ENCODE data around the gene VPS51. TPM values are rescaled to one million over a fixed set of nuclear protein-coding genes. Genes with fewer than 3 reads are reported as not detected.

The VPS51 gene
- total RNA-seq, 2 donors from 2014 or later, result 323 to 542 TPM

GRCh38 chr11:65115361-65116082 is 19.5 kb downstream of the VPS51 start:
- no peaks in the 10 kb centered on the region for H3K9me3 ChIP-seq
- intact Hi-C loops (cut with DNase I), result loop anchor here (5.0 to 10.0 kb wide), 3 partner anchors 33 to 261 kb away; partner anchors contain the start of genes ATG2A, CDCA5 and ZFPL1

DNA sequence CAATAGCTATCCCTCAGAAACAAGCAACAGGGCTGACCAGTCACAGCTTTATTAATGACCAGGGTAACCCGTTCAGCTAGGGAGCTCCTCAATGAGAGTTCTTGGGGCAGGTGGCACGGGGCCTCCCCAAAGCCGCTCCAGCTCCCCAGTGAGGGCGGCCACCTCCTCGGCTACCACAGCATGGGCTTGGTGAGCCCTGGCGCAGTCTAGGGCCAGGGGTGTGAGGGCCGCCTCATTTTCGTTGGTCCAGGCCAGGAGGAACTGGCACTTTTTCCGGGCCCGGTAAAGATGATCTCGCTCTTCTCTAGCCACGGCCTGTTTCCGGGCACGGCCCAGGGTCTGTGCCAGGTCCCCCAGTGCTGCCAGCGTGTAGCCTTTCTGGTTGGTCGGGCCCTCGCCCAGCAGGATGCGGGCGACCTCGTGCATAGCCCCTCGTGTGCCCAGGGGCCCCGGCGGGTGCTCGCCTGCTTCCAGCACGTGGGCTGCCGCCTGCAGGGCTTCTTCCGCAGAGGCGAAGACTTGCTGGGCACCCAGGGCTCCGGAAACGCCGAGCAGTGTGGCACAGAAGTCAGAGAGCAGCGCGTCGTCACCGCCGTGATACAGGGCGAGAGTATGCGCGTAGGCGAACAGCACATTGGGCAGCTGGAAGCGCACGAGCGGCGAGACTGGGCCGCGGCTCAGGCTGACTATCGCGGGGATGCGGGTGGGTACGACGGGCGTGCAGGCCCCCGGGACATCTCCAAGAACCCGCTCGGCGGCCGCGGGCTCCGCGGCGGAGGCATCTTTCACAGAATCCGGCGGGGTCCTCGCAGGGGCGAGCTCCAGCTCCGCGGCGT is 20.6 kb downstream of the VPS51 start:
- no peak for DNase-seq (ENCODE audit: low spot score)

More at GRCh38 chr11:65115361-65116082, 19.5 kb downstream of the VPS51 start:
- no peak for TF ChIP-seq POLR2AphosphoS5 (IDR thresholded peaks at IDR 0.05)
- no peak for TF ChIP-seq POLR2A (IDR thresholded peaks at IDR 0.05)
- TF ChIP-seq CTCF (IDR thresholded peaks at IDR 0.05), result no peak
- Histone ChIP-seq H3K36me3 (peaks cover 4 to 10% of the 10 kb centered on the region in 2 donors), H3K27me3 (replicated peaks; ENCODE audit: insufficient read depth) (no peaks in the 10 kb centered on the region), H3K4me3 (no peak overlapping the region), H3K4me1 (replicated peaks) (peaks cover 19% of the 10 kb centered on the region), H3K27ac (no peak overlapping the region)
- DNase-seq (ENCODE audit: low spot score), result no peak
- WGBS, result 86% methylated on average over 16 of the region's 21 CpGs

DNA sequence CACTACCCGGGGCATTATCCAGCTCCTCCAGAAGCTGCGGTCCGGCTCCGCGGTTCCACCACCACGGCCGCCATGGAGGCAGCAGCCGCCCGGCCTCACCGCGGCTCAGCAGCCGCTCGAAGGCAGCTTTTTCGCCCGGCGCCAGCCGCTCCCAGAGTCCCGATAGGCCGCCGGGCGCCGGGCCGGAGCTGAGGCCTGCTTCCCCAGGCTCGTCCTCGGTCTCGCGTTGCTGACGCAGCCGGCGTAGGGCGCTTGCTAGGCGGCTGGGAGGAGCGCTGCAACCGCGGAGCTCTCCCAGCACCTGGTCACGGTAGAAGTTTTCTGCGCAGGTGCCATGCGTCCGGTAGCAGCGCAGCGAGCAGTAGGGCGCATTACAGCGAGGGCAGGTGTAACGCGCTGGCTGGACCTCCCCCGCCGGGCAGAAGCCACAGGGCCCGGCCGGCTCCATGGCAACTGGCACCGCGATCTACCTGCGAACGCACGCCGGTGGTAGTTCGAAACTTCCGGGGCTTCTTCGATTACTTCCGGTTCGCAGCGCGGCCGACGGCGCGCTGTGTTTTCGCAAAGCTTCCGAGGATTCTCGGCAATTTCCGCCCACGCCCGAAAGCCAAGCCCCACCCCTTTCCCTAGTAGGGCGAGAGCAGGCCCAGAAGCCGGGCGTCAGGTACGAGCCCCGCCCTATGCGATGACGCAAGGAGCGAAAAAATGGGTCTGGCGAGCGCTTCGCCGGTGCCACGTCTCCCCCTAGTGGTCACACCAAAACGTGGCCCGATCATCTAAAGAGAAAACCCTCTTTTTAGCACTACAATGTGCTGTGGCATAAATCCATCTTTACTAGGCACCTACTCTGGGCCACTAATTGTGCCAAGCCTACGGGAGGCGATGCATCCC is 21.4 kb downstream of the VPS51 start, which contains the start of gene ZNHIT2:
Gene ZNHIT2 (minus strand): TSS at position 496 of the 891 bp plus-strand sequence. CDS start 48 bp downstream, at position 448.
- no peaks in the 10 kb centered on the region for H3K9me3 ChIP-seq
- H3K27me3 ChIP-seq (replicated peaks; ENCODE audit: insufficient read depth), result no peaks in the 10 kb centered on the region
- under 1% methylated on average over 59 of the region's 89 CpGs for WGBS
- peak; percentile 99 for DNase-seq (ENCODE audit: low spot score)
- H3K36me3 ChIP-seq, result peaks cover 7 to 10% of the 10 kb centered on the region in 2 donors
- peak within 1 kb of the TSS; percentile 81 to 83 for H3K27ac ChIP-seq
- peak within 1 kb of the TSS; percentile 79 to 82 for H3K4me3 ChIP-seq
- peak; percentile 99 for TF ChIP-seq POLR2AphosphoS5 (IDR thresholded peaks at IDR 0.05)
- peak; percentile 92 to 100 (median 98) for TF ChIP-seq CTCF (IDR thresholded peaks at IDR 0.05)
- TF ChIP-seq POLR2A (IDR thresholded peaks at IDR 0.05), result peak; percentile 54
- peaks cover 24% of the 10 kb centered on the region for H3K4me1 ChIP-seq (replicated peaks)
- intact Hi-C loops (cut with DNase I), result loop anchor here (1.0 to 10.0 kb wide), 4 partner anchors 35 to 263 kb away; partner anchors contain the start of genes ATG2A, CDCA5 and ZFPL1

More for the DNA sequence above, 20.6 kb downstream of the VPS51 start:
- intact Hi-C loops (cut with DNase I), result loop anchor here (5.0 to 10.0 kb wide), 3 partner anchors 34 to 262 kb away; partner anchors contain the start of genes ATG2A, CDCA5 and ZFPL1
- Histone ChIP-seq H3K27me3 (replicated peaks; ENCODE audit: insufficient read depth) (no peaks in the 10 kb centered on the region), H3K4me3 (peak overlapping the region; percentile 79 to 82), H3K4me1 (replicated peaks) (peaks cover 24% of the 10 kb centered on the region), H3K9me3 (no peaks in the 10 kb centered on the region), H3K27ac (peak overlapping the region; percentile 81 to 83), H3K36me3 (peaks cover 7 to 10% of the 10 kb centered on the region in 2 donors)
- 16% methylated on average over 56 of the region's 68 CpGs for WGBS
- TF ChIP-seq POLR2AphosphoS5 (IDR thresholded peaks at IDR 0.05), result no peak
- TF ChIP-seq POLR2A (IDR thresholded peaks at IDR 0.05), result no peak
- no peak for TF ChIP-seq CTCF (IDR thresholded peaks at IDR 0.05)

DNA sequence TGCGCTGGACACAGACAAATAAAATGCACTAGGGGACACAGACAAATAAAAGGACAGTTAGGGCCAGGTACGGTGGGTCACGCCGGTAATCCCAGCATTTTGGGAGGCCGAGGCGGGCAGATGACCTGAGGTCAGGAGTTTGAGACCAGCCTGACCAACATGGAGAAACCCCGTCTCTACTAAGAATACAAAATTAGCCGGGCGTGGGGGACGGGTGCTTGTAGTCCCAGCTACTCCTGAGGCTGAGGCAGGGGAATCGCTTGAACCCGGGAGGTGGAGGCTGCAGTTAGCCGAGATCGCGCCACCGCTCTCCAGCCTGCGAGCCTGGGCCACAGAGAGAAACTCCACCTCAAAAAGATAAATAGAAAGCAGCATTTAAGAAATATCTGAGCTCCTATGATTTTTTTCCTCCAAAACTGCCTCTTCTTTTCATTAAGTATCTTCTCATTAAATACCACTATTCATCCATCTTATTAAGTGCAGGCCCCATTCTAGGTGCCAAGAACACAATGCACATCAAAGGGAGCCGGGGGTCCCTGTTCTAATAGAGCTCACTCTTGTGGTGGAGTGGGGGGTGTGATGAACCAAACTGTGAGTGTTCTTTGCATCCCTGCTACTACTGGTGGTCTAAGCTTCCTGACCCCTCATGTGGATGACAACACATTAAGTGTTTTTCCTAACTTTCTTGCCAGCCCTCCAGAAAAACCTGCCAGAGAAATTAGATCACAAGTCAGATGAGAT is 22.3 kb downstream of the VPS51 start:
- intact Hi-C loops (cut with DNase I), result loop anchor here (1.0 to 10.0 kb wide), 4 partner anchors 36 to 263 kb away; partner anchors contain the start of genes ATG2A, CDCA5 and ZFPL1

More for the DNA sequence above, 22.3 kb downstream of the VPS51 start:
- Histone ChIP-seq H3K27ac (peak overlapping the region; percentile 51 to 54), H3K27me3 (replicated peaks; ENCODE audit: insufficient read depth) (no peaks in the 10 kb centered on the region), H3K36me3 (peaks cover 7 to 10% of the 10 kb centered on the region in 2 donors), H3K4me3 (no peak overlapping the region), H3K9me3 (no peaks in the 10 kb centered on the region), H3K4me1 (replicated peaks) (peaks cover 24% of the 10 kb centered on the region)
- 85% methylated on average over 18 of the region's 18 CpGs for WGBS
- no peak for DNase-seq (ENCODE audit: low spot score)
- TF ChIP-seq POLR2AphosphoS5 (IDR thresholded peaks at IDR 0.05) (no peak), POLR2A (IDR thresholded peaks at IDR 0.05) (no peak), CTCF (IDR thresholded peaks at IDR 0.05) (no peak)
